ENCODE results near the gene RPH3AL.

GRCh38 chr17:381516-381915 lies 28.9 kb upstream of the RPH3AL start:
- TF ChIP-seq GATA2 (IDR thresholded peaks at IDR 0.05; ENCODE audit: low read depth, low read length) (no peak), GATA3 (IDR thresholded peaks at IDR 0.05; ENCODE audit: low read depth, low read length) (no peak)

Measured in SH-SY5Y (cell line).